Lung (tissue), 12 donors: ENCODE data around the gene PARD3. TPM values are rescaled to one million over a fixed set of nuclear protein-coding genes. Genes with fewer than 3 reads are reported as not detected.

Source experiments
- ATAC-seq: fragments of 200-7000 bp; cut with Tn5 transposase; one replicate; pipeline ENCODE4 v1.9.1; 2020; ENCODE audit warnings: moderate number of reproducible peaks; ENCODE audit not compliant: insufficient read depth, low FRiP score
- DNase-seq, 3 donors: peaks; one replicate each; pipeline ENCODE4 v3.0.0-alpha.2; 2013 to 2017
- H3K27ac ChIP-seq, 2 donors: one replicate each; pipeline ENCODE4 v1.5.1; 2013; ENCODE audit warnings: mild to moderate bottlenecking in 2 of 2, moderate library complexity in 2 of 2, control low read depth in 1 of 2, inconsistent platforms in 1 of 2, low read depth in 1 of 2, low read length in 1 of 2
- H3K27me3 ChIP-seq, 3 donors: one replicate each; pipeline ENCODE4 v1.5.1; 2013; ENCODE audit warnings: low read length in 2 of 3; ENCODE audit not compliant: control insufficient read depth in 3 of 3, insufficient read depth in 3 of 3
- H3K36me3 ChIP-seq, 4 donors: one replicate each; pipeline ENCODE4 v1.5.1; 2013; ENCODE audit warnings: low read length in 4 of 4, mild to moderate bottlenecking in 1 of 4, moderate library complexity in 1 of 4; ENCODE audit not compliant: control insufficient read depth in 4 of 4, insufficient read depth in 4 of 4
- H3K4me1 ChIP-seq, 5 donors: one replicate each; pipeline ENCODE4 v1.5.1; 2013; ENCODE audit warnings: low read length in 5 of 5, mild to moderate bottlenecking in 2 of 5, moderate library complexity in 1 of 5; ENCODE audit not compliant: control insufficient read depth in 5 of 5, insufficient read depth in 5 of 5
- H3K4me3 ChIP-seq: one replicate; pipeline ENCODE4 v1.5.1; 2013; ENCODE audit warnings: mild to moderate bottlenecking, control low read depth, moderate library complexity
- H3K9ac ChIP-seq, 2 donors: one replicate each; pipeline ENCODE4 v1.5.1; 2013; ENCODE audit warnings: low read length in 2 of 2, control low read depth in 1 of 2; ENCODE audit not compliant: insufficient read depth in 1 of 2
- H3K9me3 ChIP-seq, 4 donors: one replicate each; pipeline ENCODE4 v1.5.1; 2013; ENCODE audit warnings: low read length in 3 of 4, mild to moderate bottlenecking in 1 of 4, moderate library complexity in 1 of 4; ENCODE audit not compliant: control insufficient read depth in 4 of 4, insufficient read depth in 3 of 4
- WGBS, 2 donors: extraction: QIAGEN DNeasy Blood & Tissue Kit; methylation state at CpG; one replicate each; pipeline ENCODE4 v1.1.7; 2013; 5-methylcytosine and 5-hydroxymethylcytosine counted together
- polyA plus RNA-seq, 2 donors: library from polyadenylated mRNA; stranded (reverse); fragments of 200-250 nt; gene quantifications; one replicate each; pipeline ENCODE4 v1.2.1, GENCODE V29; 2013
- total RNA-seq, 2 donors: library from RNA; depleted of rRNA in 1 of 2; stranded (reverse); fragments of >200 nt in 1 of 2; gene quantifications; one replicate each; pipeline ENCODE4 v1.2.1, GENCODE V29; 2014 to 2021
- TF ChIP-seq, protein P1 (sequence below): IDR thresholded peaks from 2 replicates; pipeline ENCODE4 v1.5.1; 2012; ENCODE audit warnings: mild to moderate bottlenecking; ENCODE audit errors: control extremely low read depth, extremely low read depth
- donor health status: control.
- donor health status: control.
- donor health status: Bipolar disorder and iron deficiency.
- donor health status: healthy.
- donor health status: DM: yes; HTN: yes; CAD: no.

Gene PARD3
- total and polyA plus RNA-seq, 4 donors = 10.3 to 69.2 (median 27.6) TPM

- ATAC-seq = no peak
- Histone ChIP-seq H3K4me1 (no peaks in the 10 kb centered on the region), H3K4me3 (no peak overlapping the region), H3K36me3 (no peaks in the 10 kb centered on the region), H3K9me3 (no peaks in the 10 kb centered on the region), H3K27ac (no peak overlapping the region), H3K27me3 (no peaks in the 10 kb centered on the region), H3K9ac (no peak overlapping the region)
- no peak for DNase-seq
- TF ChIP-seq, protein P1, sequence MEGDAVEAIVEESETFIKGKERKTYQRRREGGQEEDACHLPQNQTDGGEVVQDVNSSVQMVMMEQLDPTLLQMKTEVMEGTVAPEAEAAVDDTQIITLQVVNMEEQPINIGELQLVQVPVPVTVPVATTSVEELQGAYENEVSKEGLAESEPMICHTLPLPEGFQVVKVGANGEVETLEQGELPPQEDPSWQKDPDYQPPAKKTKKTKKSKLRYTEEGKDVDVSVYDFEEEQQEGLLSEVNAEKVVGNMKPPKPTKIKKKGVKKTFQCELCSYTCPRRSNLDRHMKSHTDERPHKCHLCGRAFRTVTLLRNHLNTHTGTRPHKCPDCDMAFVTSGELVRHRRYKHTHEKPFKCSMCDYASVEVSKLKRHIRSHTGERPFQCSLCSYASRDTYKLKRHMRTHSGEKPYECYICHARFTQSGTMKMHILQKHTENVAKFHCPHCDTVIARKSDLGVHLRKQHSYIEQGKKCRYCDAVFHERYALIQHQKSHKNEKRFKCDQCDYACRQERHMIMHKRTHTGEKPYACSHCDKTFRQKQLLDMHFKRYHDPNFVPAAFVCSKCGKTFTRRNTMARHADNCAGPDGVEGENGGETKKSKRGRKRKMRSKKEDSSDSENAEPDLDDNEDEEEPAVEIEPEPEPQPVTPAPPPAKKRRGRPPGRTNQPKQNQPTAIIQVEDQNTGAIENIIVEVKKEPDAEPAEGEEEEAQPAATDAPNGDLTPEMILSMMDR = no peak
- 93 to 94% methylated on average over 8 of the region's 8 CpGs for WGBS, 2 donors
Observed at GRCh38 chr10:34835908-34836508, 20.9 kb upstream of the PARD3 start.

- H3K4me1 ChIP-seq = peaks cover 0 to 6% (median 1%) of the 10 kb centered on the region in 5 donors
- H3K36me3 ChIP-seq = no peaks in the 10 kb centered on the region
- no peak overlapping the region for H3K4me3 ChIP-seq
- WGBS, 2 donors = 64 to 82% methylated on average over 5 of the region's 5 CpGs
- no peaks in the 10 kb centered on the region for H3K27me3 ChIP-seq
- H3K27ac ChIP-seq = no peak overlapping the region
- no peaks in the 10 kb centered on the region for H3K9me3 ChIP-seq
- H3K9ac ChIP-seq = no peak overlapping the region
- ATAC-seq = no peak
- TF ChIP-seq, protein P1 = no peak
- no peak for DNase-seq
Observed at GRCh38 chr10:34834274-34834673, 19.2 kb upstream of the PARD3 start.

DNA sequence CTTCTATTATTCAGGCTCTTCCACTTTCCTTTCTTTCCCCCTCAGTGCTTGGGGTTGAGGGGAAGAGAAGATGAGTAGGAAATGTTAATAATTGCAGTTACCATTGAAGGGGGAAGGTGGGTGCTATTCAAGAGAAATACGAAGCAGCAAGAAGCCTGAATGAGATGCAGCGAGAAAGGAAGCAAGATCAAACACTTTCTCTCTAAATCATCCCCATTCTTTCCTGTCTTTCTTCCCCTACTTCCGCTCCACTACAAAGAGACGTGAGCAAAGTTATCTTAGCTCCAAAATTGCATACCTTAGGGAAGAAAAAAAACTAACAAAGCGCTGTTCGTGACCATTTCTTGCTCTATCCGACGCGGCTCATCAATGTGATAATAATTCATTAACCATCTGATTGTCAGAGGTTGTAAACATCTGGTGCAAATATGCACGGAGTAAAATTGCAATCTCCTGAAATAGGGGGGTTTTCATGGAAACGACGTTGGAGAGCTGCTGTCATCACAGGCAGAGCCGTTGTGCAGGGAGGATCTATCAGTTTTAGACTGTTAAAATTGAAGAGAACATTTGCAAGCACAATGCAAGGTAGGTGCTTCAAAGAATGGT lies 15.2 kb upstream of the PARD3 start:
- H3K27ac ChIP-seq = no peak overlapping the region
- peaks cover 0 to 6% (median 3%) of the 10 kb centered on the region in 5 donors for H3K4me1 ChIP-seq
- H3K9me3 ChIP-seq = no peaks in the 10 kb centered on the region
- DNase-seq (no peak), ATAC-seq (no peak)
- H3K27me3 ChIP-seq = no peaks in the 10 kb centered on the region
- H3K36me3 ChIP-seq = no peaks in the 10 kb centered on the region
- TF ChIP-seq, protein P1 = no peak
- 20 to 23% methylated on average over 13 of the region's 13 CpGs for WGBS, 2 donors
- peak overlapping the region in 1 of 2 donors; percentile 32 for H3K9ac ChIP-seq
- H3K4me3 ChIP-seq = no peak overlapping the region
